ENCODE results near the gene METTL9. TPM values are rescaled to one million over a fixed set of nuclear protein-coding genes. Genes with fewer than 3 reads are reported as not detected.

The METTL9 gene
- total and polyA plus RNA-seq, 4 donors = 9.3 to 57.3 (median 17.2) TPM

GRCh38 chr16:21654466-21654865, 55.1 kb downstream of the METTL9 start (continued):
- TF ChIP-seq, protein P1, sequence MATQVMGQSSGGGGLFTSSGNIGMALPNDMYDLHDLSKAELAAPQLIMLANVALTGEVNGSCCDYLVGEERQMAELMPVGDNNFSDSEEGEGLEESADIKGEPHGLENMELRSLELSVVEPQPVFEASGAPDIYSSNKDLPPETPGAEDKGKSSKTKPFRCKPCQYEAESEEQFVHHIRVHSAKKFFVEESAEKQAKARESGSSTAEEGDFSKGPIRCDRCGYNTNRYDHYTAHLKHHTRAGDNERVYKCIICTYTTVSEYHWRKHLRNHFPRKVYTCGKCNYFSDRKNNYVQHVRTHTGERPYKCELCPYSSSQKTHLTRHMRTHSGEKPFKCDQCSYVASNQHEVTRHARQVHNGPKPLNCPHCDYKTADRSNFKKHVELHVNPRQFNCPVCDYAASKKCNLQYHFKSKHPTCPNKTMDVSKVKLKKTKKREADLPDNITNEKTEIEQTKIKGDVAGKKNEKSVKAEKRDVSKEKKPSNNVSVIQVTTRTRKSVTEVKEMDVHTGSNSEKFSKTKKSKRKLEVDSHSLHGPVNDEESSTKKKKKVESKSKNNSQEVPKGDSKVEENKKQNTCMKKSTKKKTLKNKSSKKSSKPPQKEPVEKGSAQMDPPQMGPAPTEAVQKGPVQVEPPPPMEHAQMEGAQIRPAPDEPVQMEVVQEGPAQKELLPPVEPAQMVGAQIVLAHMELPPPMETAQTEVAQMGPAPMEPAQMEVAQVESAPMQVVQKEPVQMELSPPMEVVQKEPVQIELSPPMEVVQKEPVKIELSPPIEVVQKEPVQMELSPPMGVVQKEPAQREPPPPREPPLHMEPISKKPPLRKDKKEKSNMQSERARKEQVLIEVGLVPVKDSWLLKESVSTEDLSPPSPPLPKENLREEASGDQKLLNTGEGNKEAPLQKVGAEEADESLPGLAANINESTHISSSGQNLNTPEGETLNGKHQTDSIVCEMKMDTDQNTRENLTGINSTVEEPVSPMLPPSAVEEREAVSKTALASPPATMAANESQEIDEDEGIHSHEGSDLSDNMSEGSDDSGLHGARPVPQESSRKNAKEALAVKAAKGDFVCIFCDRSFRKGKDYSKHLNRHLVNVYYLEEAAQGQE (IDR thresholded peaks at IDR 0.05) = no peak
- no peak for TF ChIP-seq HNF4G (IDR thresholded peaks at IDR 0.05)
- no peak for TF ChIP-seq RXRA (IDR thresholded peaks at IDR 0.05)
- no peak for TF ChIP-seq NR2F2 (IDR thresholded peaks at IDR 0.05)
- no peak for TF ChIP-seq TAF1 (conservative IDR thresholded peaks at IDR 0.05)
- no peak for TF ChIP-seq GABPA (IDR thresholded peaks at IDR 0.05 in 1 of 2, conservative IDR thresholded peaks at IDR 0.05 in 1 of 2)
- TF ChIP-seq EGR1 (IDR thresholded peaks at IDR 0.05; ENCODE audit: low read depth in 2 of 2) = no peak
- no peak for TF ChIP-seq RAD21 (IDR thresholded peaks at IDR 0.05)
- no peak for TF ChIP-seq SP1 (IDR thresholded peaks at IDR 0.05)
- no peak for TF ChIP-seq JUND (IDR thresholded peaks at IDR 0.05)
- no peak for TF ChIP-seq ATF3 (IDR thresholded peaks at IDR 0.05)
- TF ChIP-seq HNF4A (conservative IDR thresholded peaks at IDR 0.05) = no peak

GRCh38 chr16:21654881-21655280, 55.5 kb downstream of the METTL9 start:
- DNase-seq (ENCODE audit: low spot score) = no peak
- TF ChIP-seq SP1 (IDR thresholded peaks at IDR 0.05) (no peak), MAX (IDR thresholded peaks at IDR 0.05) (no peak), FOXA1 (IDR thresholded peaks at IDR 0.05) (no peak), NR2F2 (IDR thresholded peaks at IDR 0.05) (no peak), RXRA (IDR thresholded peaks at IDR 0.05) (no peak), YY1 (IDR thresholded peaks at IDR 0.05) (no peak), JUND (IDR thresholded peaks at IDR 0.05) (no peak), TAF1 (conservative IDR thresholded peaks at IDR 0.05) (no peak), EGR1 (IDR thresholded peaks at IDR 0.05; ENCODE audit: low read depth in 2 of 2) (no peak), HNF4G (IDR thresholded peaks at IDR 0.05) (no peak), GABPA (IDR thresholded peaks at IDR 0.05 in 1 of 2, conservative IDR thresholded peaks at IDR 0.05 in 1 of 2) (no peak), RAD21 (IDR thresholded peaks at IDR 0.05) (no peak), HNF4A (conservative IDR thresholded peaks at IDR 0.05) (no peak), ATF3 (IDR thresholded peaks at IDR 0.05) (no peak), FOXA2 (IDR thresholded peaks at IDR 0.05) (no peak)
- TF ChIP-seq, protein P2, sequence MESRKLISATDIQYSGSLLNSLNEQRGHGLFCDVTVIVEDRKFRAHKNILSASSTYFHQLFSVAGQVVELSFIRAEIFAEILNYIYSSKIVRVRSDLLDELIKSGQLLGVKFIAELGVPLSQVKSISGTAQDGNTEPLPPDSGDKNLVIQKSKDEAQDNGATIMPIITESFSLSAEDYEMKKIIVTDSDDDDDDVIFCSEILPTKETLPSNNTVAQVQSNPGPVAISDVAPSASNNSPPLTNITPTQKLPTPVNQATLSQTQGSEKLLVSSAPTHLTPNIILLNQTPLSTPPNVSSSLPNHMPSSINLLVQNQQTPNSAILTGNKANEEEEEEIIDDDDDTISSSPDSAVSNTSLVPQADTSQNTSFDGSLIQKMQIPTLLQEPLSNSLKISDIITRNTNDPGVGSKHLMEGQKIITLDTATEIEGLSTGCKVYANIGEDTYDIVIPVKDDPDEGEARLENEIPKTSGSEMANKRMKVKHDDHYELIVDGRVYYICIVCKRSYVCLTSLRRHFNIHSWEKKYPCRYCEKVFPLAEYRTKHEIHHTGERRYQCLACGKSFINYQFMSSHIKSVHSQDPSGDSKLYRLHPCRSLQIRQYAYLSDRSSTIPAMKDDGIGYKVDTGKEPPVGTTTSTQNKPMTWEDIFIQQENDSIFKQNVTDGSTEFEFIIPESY (IDR thresholded peaks at IDR 0.05) = no peak
- TF ChIP-seq, protein P3, sequence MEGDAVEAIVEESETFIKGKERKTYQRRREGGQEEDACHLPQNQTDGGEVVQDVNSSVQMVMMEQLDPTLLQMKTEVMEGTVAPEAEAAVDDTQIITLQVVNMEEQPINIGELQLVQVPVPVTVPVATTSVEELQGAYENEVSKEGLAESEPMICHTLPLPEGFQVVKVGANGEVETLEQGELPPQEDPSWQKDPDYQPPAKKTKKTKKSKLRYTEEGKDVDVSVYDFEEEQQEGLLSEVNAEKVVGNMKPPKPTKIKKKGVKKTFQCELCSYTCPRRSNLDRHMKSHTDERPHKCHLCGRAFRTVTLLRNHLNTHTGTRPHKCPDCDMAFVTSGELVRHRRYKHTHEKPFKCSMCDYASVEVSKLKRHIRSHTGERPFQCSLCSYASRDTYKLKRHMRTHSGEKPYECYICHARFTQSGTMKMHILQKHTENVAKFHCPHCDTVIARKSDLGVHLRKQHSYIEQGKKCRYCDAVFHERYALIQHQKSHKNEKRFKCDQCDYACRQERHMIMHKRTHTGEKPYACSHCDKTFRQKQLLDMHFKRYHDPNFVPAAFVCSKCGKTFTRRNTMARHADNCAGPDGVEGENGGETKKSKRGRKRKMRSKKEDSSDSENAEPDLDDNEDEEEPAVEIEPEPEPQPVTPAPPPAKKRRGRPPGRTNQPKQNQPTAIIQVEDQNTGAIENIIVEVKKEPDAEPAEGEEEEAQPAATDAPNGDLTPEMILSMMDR (IDR thresholded peaks at IDR 0.05; ENCODE audit: low read depth, low read length, missing input control) = no peak
- TF ChIP-seq, protein P1 (IDR thresholded peaks at IDR 0.05) = no peak
- H3K4me3 ChIP-seq (ENCODE audit: low read depth in 1 of 3, low read length in 3 of 3) = no peak overlapping the region
- no peaks in the 10 kb centered on the region for H3K4me1 ChIP-seq (ENCODE audit: control insufficient read depth in 4 of 4, insufficient read depth in 4 of 4, low read length in 3 of 4)
- H3K9ac ChIP-seq (ENCODE audit: low read depth in 1 of 2, low read length in 2 of 2) = no peak overlapping the region
- H3K9me3 ChIP-seq (ENCODE audit: control insufficient read depth in 4 of 4, low read length in 3 of 4) = no peaks in the 10 kb centered on the region
- H3K36me3 ChIP-seq (ENCODE audit: control insufficient read depth in 4 of 4, insufficient read depth in 3 of 4, low read depth in 1 of 4, low read length in 3 of 4) = peaks cover 0 to 3% (median under 1%) of the 10 kb centered on the region in 4 donors
- H3K27ac ChIP-seq (ENCODE audit: low read depth in 1 of 2, low read length in 2 of 2) = no peak overlapping the region
- H3K27me3 ChIP-seq (ENCODE audit: control insufficient read depth in 4 of 4, insufficient read depth in 4 of 4, low read length in 3 of 4) = no peaks in the 10 kb centered on the region
- 92% methylated on average over 2 of the region's 2 CpGs for WGBS
